ENCODE results near the gene MLST8.
"Not testable (repeated sequence)": the region's sequence is repeated elsewhere in the genome, so short reads cannot be mapped to it uniquely, and the experiment has no call there.

Gene MLST8

DNA sequence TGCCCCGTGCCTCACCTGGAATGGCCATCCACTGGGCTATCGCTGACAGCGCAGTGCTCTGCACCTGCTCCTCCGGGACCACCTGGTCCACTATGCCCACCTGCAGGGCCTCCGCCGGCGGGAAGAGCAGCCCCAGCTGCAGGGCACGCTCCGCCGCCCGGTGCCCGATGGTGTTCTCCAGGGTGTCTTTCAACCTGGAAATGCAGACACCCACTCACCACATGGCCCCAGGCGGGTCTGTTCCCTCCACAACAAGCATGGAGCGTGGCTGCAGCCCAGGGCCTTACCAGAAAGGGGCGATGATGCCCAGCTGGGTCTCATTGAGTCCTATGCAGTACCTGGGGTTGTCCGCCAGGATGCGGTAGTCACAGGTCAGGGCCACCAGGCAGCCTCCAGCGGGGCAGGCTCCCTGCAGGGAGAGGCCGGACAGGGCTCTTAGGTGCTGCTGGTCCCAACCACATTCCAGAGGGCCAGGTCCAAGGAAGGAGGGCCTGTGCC lies 37.8 kb downstream of the MLST8 start:
- no peak for DNase-seq (ENCODE audit: low spot score)
- FAIRE-seq: no peak

DNA sequence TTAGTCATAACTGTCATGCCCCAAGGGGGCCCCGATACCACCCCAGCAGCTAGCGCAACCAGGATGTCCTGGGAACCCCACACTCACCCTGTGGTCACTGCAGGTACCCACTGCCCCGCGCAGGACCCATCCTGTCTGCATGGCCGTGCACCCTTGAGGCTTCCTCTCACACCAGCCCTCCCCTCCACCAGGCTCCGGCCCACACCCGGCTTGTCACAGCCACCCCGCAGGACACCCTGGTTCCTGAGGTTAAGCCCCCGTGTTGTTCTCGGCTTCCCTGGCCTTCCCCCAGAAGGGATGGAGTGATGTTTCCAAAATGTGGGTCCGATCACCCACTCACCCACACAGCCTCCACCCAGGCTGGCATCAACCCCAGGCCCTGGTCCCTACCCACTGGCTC lies 38.5 kb downstream of the MLST8 start:
- FAIRE-seq: no peak
- no peak for DNase-seq (ENCODE audit: low spot score)

DNA sequence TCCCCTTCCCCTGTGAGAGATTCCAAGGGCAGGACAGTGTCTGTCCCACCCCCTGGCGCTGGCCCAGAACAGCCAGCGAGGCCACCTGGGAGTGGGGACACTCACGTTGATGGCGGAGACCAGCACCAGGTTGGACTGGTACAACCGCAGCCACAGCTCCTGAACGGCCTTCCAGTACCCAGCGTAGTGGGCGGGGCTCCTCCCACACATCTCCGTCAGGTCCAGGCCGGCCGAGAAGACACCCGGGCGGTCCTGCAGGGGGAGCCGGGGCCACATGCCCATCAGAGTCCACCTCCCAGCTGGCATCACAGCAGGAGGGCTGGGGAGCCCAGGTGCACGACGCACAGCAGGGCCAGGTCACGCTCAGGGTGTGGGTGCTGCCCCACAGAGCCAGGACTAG lies 39.0 kb downstream of the MLST8 start:
- DNase-seq (ENCODE audit: low spot score) (no peak), FAIRE-seq (no peak)

DNA sequence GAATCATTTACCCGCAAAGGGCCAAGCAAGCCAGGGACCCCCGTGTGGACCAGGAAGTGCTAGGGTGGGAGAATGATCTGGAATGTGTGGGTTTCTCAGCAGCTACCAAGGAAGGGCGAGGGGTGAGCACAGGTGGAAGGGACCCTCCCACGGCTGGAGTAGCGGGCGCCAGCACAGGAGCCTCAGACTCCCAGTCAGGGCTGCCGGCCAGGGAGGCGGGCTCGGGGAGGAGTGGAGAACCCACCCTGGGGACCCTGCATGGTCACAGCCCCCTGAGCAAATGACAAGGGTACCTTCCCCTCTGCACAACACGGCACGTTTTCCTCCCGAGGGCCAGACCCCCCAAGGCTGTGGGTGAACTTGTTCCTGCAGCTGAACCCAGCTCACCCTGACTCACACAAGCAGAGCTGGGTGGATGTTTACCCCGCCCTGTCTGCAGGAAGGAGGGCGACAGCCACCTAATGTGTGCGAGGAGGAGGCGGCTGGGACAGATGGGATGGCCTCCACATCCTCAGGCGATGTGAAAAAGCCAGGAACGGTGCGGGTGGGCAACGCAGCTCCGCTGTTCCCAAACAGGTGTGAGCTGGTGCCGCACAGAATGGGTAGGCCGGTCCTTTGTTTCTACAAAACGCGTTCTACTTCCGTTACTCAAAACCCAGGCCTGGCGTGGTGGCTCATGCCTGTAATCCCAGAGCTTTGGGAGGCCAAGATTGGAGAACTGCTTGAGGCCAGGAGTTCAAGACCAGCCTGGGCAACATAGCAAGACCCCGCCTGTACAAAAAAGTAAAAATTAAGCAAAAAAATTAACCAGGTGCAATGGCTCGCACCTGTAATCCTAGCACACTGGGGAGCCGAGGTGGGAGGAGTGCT lies 39.9 kb downstream of the MLST8 start:
- DNase-seq (ENCODE audit: low spot score) (no peak), FAIRE-seq (no peak)

DNA sequence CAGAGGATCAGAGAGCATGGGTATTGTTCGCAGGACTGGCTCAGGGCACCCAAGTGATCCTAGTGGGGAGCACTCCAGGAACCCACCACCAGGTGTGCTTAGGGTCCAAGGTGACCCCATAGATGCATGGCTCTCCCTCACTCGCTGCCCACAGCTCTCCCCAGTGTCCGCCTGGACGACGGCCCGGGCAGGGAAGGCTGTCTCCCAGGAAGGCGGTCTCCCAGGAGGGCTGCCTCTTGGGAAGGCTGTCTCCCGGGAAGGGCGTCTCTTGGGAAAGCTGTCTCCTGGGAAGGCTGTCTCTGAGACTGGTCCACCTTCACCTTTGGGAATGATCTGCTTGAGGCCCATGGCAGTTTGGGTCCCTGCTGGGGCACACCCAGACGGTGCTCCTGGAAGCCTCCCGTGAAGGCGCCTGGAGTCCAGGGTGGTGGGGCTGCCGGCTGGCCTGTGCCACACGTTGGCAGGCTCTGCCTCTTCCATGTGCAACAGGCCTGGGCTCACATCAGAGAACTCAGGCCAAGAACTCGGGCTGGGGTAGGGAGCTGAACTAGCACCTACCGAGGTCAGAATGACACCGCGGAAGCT lies 41.1 kb downstream of the MLST8 start:
- DNase-seq (ENCODE audit: low spot score): no peak
- FAIRE-seq: no peak

DNA sequence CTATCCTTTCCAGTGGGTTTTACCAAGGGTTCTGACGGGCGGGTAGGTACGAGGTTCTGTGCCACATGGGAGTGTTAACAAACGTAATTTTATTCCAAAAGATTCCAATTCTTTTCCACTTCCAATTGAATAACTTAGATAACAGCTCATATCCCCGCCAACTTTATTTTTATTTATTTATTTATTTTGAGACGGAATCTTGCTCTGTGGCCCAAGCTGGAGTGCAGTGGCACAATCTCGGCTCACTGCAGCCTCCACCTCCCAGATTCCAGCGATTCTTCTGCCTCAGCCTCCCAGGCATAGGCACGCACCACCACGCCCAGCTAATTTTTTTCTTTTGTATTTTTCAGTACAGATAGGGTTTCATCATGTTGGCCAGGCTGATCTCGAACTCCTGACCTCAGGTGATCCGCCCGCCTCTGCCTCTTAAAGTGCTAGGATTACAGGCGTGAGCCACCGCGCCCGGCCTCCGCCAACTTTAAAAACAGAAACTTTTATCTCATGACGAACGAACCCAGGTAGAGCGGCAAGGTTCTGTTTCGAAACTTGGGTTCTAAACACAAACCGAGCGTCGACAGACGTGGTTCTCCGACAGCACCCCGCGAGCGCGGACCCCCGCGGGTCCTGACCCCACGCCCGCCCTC lies 45.5 kb downstream of the MLST8 start:
- DNase-seq (ENCODE audit: low spot score) (peak; percentile 35), FAIRE-seq (no peak)

DNA sequence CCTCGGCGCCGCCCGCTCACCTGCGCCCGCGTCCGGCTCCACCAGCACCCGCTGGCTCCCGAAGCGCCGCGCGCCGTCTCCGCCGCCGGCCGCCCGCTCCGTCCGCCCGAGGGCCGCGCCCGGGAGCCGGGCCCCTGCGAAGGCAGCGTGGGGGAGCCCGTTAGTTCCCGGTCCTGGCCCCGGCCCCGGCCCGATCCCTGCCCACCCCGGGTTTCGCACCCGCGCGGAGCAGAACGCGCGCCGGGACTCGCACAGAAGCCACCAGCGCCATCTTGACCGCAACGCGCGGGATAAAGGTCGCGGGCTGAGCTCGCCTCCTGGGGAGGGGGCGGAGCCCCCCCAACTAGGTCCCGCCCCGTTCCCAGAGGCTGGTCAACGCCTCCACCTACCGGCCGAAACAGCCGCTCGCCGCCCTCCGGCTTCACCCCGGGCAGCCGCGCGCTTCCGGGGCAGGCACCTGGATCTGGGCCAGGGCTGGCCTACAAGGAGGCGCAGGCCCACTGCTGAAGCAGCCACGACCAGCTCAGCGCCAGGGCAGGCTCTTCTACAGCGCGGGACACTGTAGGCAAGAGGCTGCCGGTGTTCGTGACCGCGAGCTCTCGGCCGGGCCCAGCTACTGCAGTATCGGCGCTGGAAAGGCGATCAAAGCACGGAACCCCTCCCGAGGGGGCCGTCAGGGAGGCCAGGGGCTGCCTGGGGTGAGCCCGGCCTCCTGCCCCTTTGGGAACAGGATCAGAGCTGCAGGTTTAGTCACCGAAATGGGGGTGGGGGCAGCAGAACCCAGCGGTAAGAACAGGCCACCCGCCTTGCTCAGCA lies 46.2 kb downstream of the MLST8 start, which contains the start of gene ECI1:
Gene ECI1 (minus strand): TSS at position 292 of the 816 bp plus-strand sequence. CDS start 21 bp downstream, at position 271.
- FAIRE-seq: peak; percentile 85

DNA sequence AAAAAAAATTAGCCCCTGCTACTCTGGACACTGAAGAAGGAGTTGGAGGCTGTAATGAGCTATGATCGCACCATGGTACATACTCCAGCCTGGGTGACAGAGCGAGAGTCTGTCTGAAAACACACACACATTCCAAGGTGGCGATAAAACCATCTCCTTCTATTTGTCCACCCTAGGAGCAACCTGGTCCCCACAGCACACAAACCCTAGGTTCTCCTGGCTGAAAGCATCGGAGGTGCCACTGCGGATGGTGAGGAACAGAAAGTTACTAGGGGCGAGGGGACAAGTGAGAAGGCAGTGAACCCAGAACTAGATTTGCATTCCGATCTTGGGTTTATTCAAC lies 47.5 kb downstream of the MLST8 start:
- FAIRE-seq (no peak), DNase-seq (ENCODE audit: low spot score) (peak; percentile 30)

More for the DNA sequence above, 46.2 kb downstream of the MLST8 start, which contains the start of gene ECI1:
- DNase-seq (ENCODE audit: low spot score): peak; percentile 94

DNA sequence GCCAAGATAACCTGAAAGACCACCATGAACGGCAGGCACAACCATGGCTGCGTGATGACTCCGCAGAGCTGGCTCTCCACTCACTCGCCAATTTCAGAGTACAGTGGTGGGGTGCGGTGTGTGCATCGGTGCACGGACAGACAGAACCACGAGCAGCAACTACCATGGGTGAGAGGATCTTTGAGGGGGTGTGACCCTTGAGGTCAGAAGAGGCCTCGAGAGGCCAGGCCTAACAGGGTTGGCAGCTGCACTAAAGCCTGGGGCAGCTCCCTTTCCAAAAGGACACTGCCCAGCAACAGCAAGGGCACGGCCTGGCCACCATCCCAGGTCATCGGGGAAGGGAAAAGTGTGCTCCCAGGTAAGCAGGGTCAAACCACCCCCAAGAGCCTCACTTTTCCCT lies 48.0 kb downstream of the MLST8 start:
- DNase-seq (ENCODE audit: low spot score) (no peak), FAIRE-seq (no peak)

DNA sequence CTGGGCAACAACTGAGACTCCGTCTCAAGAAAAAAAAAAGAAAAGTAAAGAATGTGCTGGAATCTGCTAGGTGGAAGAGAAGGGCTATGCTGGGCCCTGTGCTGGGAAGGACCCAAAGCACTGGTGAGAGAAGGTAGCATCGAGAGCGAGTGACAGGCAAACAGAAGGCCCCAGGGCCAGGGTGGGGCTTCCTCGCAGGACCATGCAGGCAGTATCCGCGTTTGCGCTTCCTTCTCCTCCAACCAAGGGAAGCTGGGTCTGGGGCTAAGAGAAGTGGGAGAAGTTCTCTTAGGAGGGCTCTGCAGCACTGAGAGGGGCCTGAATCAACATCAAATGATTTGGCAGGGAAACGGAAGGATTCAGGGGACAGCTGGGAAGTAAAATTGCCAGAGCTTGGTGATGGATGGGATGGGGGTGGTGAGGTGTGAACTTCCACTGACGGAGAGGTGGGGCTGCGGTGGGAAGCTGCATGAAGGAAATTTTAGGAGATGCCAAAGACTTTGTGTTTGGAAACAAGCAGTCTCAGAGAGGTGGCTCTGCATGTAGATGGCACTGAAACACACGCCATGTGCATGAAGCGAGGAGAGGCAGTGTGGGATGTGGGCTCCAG lies 51.4 kb downstream of the MLST8 start:
- FAIRE-seq (no peak), DNase-seq (ENCODE audit: low spot score) (no peak)

DNA sequence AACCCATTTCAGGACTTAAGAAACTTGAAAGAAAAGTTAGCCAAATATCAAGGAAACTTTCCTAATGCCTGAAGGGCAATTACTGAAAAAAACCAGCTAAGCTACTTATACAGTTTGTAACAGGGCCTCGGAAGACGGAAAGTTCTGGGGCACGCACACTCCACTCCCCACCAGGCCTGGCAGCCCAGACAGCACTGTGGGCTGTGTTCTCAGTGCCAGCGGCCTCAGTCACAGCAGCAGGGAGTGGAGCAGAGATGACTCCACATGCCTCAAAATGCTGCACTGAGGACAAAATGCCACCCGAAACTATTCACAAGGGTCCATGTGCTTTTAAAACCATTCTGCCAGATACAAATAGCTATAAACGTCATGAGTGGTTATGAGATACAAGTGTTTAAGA lies 52.5 kb downstream of the MLST8 start:
- FAIRE-seq (no peak), DNase-seq (ENCODE audit: low spot score) (no peak)

DNA sequence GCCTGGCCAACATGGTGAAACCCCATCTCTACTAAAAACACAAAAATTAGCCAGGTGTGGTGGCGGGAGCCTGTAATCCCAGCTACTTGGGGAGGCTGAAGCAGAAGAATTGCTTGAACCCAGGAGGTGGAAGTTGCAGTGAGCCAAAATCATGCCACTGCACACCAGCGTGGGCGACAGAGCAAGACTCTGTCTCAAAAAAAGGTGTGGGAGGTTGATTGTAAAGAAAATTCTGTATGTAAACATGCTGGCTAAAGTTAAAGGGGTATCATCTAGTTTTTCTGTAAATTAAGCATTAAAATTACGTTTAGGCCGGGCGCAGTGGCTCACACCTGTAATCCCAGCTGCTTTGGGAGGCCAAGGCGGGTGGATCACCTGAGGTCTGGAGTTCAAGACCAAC lies 53.3 kb downstream of the MLST8 start:
- DNase-seq (ENCODE audit: low spot score); FAIRE-seq: not testable (repeated sequence)
